HCT116 (cell line): ENCODE measurements around the gene ADARB2. TPM values are rescaled to one million over a fixed set of nuclear protein-coding genes. Genes with fewer than 3 reads are reported as not detected.

Source experiments
- ATAC-seq: fragments of 200-7000 bp; cut with Tn5 transposase; 2 replicates; pipeline ENCODE4 v1.9.1; 2020; ENCODE audit warnings: mild to moderate bottlenecking, moderate library complexity
- BruUV-seq: library from RNA; stranded (reverse); fragments of 400-500 nt; replicated peaks from 2 replicates; lab custom pipeline; 2021; lab: Mats Ljungman, UMichigan
- CTCF ChIA-PET: fragments of 300-600 bp; sonication (Branson Sonifier 250); formaldehyde crosslinking; loops from one replicate; lab custom pipeline; 2021; ENCODE audit warnings: antibody characterized with exemption; lab: Charles Lee
- POLR2A ChIA-PET: fragments of 300-600, 350-600 bp; sonication (Branson Sonifier 250); formaldehyde crosslinking; loops from one replicate; lab custom pipeline; 2021; ENCODE audit warnings: antibody characterized with exemption; lab: Charles Lee
- RAD21 ChIA-PET, 2 experiments: fragments of 300-600 bp; sonication (Branson Sonifier 250); formaldehyde crosslinking; loops; one replicate each; lab custom pipeline; 2023; ENCODE audit warnings: low total read pairs in 2 of 2; ENCODE audit not compliant: uncharacterized antibody in 2 of 2, unreplicated experiment in 2 of 2, low non-redundant PET in 1 of 2; lab: Charles Lee
- DNase-seq: peaks from one replicate; pipeline ENCODE4 v3.0.0-alpha.2; 2010; ENCODE audit warnings: low read depth, low spot score
- H2AFZ ChIP-seq: fragments of 200-600 bp; shearing (Covaris generic), sonication (generic); 2 replicates; pipeline ENCODE4 v1.6.1; 2017; ENCODE audit warnings: low read depth, mixed run types, mixed read lengths, antibody characterized with exemption, low read length; ENCODE audit not compliant: poor library complexity, severe bottlenecking
- H3K27ac ChIP-seq: 2 replicates; pipeline ENCODE4 v1.5.1; 2012; ENCODE audit warnings: low read depth, low read length
- H3K27me3 ChIP-seq: fragments of 200-600 bp; sonication (generic); 2 replicates; pipeline ENCODE4 v1.6.1; 2016; ENCODE audit warnings: mixed run types, low read length, mixed read lengths; ENCODE audit not compliant: insufficient read depth
- H3K36me3 ChIP-seq, 2 experiments: fragments of 200-500 bp in 1 of 2; fragments of 200-600 bp in 1 of 2; sonication (Bioruptor generic) in 1 of 2; sonication (generic) in 1 of 2; 2 replicates each; pipeline versions ENCODE4 v1.5.1 to v1.6.1; 2014 to 2016; ENCODE audit warnings: low read length in 2 of 2, inconsistent platforms in 1 of 2, mixed read lengths in 1 of 2, mixed run types in 1 of 2; ENCODE audit not compliant: insufficient read depth in 2 of 2, control insufficient read depth in 1 of 2
- H3K4me1 ChIP-seq, 2 experiments: fragments of 200-600 bp in 1 of 2; sonication (generic) in 1 of 2; 2 replicates each; pipeline versions ENCODE4 v1.5.1 to v1.6.1; 2012 to 2017; ENCODE audit warnings: low read length in 2 of 2, inconsistent platforms in 1 of 2, mild to moderate bottlenecking in 1 of 2, mixed read lengths in 1 of 2, mixed run types in 1 of 2, moderate library complexity in 1 of 2; ENCODE audit not compliant: insufficient read depth in 2 of 2, control insufficient read depth in 1 of 2
- H3K4me2 ChIP-seq: fragments of 200-600 bp; sonication (generic); 2 replicates; pipeline ENCODE4 v1.6.1; 2017; ENCODE audit warnings: mixed run types, low read length, mixed read lengths
- H3K4me3 ChIP-seq, 2 experiments: fragments of 200-600 bp in 1 of 2; sonication (generic) in 1 of 2; replicated peaks in 1 of 2; 2 replicates each; pipeline ENCODE4 v1.5.1; 2011 to 2016; ENCODE audit warnings: low read length in 2 of 2, control low read depth in 1 of 2, low read depth in 1 of 2, mild to moderate bottlenecking in 1 of 2, mixed read lengths in 1 of 2, mixed run types in 1 of 2
- H3K79me2 ChIP-seq: fragments of 200-600 bp; sonication (generic); 2 replicates; pipeline ENCODE4 v1.6.1; 2017; ENCODE audit warnings: mild to moderate bottlenecking, mixed run types, low read length, moderate library complexity, mixed read lengths; ENCODE audit not compliant: insufficient read depth
- H3K9ac ChIP-seq: fragments of 200-600 bp; sonication (generic); 2 replicates; pipeline ENCODE4 v1.6.1; 2016; ENCODE audit warnings: low read length, mixed read lengths
- H3K9me2 ChIP-seq: fragments of 200-600 bp; sonication (generic), shearing (Covaris generic); 2 replicates; pipeline ENCODE4 v1.6.1; 2017; ENCODE audit warnings: mixed run types, mild to moderate bottlenecking, moderate library complexity; ENCODE audit not compliant: insufficient read depth
- H3K9me3 ChIP-seq, 2 experiments: fragments of 200-500 bp in 1 of 2; fragments of 200-600 bp in 1 of 2; sonication (Bioruptor generic) in 1 of 2; sonication (generic) in 1 of 2; 2 replicates each; pipeline ENCODE4 v1.6.1; 2014 to 2017; ENCODE audit warnings: low read length in 2 of 2, mixed read lengths in 2 of 2, inconsistent platforms in 1 of 2, low read depth in 1 of 2, mild to moderate bottlenecking in 1 of 2, mixed run types in 1 of 2, moderate library complexity in 1 of 2; ENCODE audit not compliant: control insufficient read depth in 1 of 2, insufficient read depth in 1 of 2
- H4K20me1 ChIP-seq: fragments of 200-600 bp; sonication (generic), shearing (Covaris generic); 2 replicates; pipeline ENCODE4 v1.6.1; 2017; ENCODE audit warnings: mixed run types, mild to moderate bottlenecking, moderate library complexity; ENCODE audit not compliant: insufficient read depth
- CBX3 ChIP-seq: IDR thresholded peaks from 2 replicates; pipeline ENCODE4 v1.6.1; 2012; ENCODE audit warnings: low read depth
- CEBPB ChIP-seq: IDR thresholded peaks from 2 replicates; pipeline ENCODE4 v1.6.1; 2012; ENCODE audit warnings: low read depth
- EGR1 ChIP-seq: IDR thresholded peaks from 2 replicates; pipeline ENCODE4 v1.6.1; 2012; ENCODE audit warnings: low read depth
- ELF1 ChIP-seq: IDR thresholded peaks from 2 replicates; pipeline ENCODE4 v1.6.1; 2012; ENCODE audit warnings: low read depth, borderline replicate concordance
- EZH2 ChIP-seq: fragments of 200-600 bp; sonication (generic); IDR thresholded peaks from 2 replicates; pipeline ENCODE4 v1.6.1; 2017; ENCODE audit warnings: antibody characterized with exemption, mixed run types
- EZH2phosphoT487 ChIP-seq: fragments of 200-600 bp; IDR thresholded peaks from 2 replicates; pipeline ENCODE4 v1.6.1; 2018; ENCODE audit warnings: antibody characterized with exemption, borderline replicate concordance
- FOSL1 ChIP-seq: IDR thresholded peaks from 2 replicates; pipeline ENCODE4 v1.6.1; 2012; ENCODE audit warnings: low read depth
- JUND ChIP-seq: IDR thresholded peaks from 2 replicates; pipeline ENCODE4 v1.6.1; 2012
- POLR2A ChIP-seq: IDR thresholded peaks from 2 replicates; pipeline ENCODE4 v1.7.0; 2011; ENCODE audit warnings: borderline replicate concordance; ENCODE audit not compliant: insufficient read depth, insufficient read length; ENCODE audit errors: extremely low read depth
- SIN3A ChIP-seq: IDR thresholded peaks from 2 replicates; pipeline ENCODE4 v1.6.1; 2012; ENCODE audit warnings: low read depth
- SP1 ChIP-seq: IDR thresholded peaks from 2 replicates; pipeline ENCODE4 v1.6.1; 2012; ENCODE audit warnings: low read depth
- SRF ChIP-seq: IDR thresholded peaks from 2 replicates; pipeline ENCODE4 v1.6.1; 2012; ENCODE audit warnings: low read depth
- intact Hi-C: fragments of 100-400 bp; cut with micrococcal nuclease; formaldehyde crosslinking; loops from 2 replicates; pipeline ENCODE4 v1.10.0; 2022
- total RNA-seq: library from RNA; stranded (reverse); gene quantifications from one replicate; pipeline ENCODE4 v1.2.1, GENCODE V29; 2021; ENCODE audit not compliant: unreplicated experiment
- TF ChIP-seq, protein P1 (sequence below): IDR thresholded peaks from 2 replicates; pipeline ENCODE4 v1.6.1; 2011; ENCODE audit warnings: mild to moderate bottlenecking, low read length, moderate library complexity; ENCODE audit not compliant: insufficient replicate concordance; ENCODE audit errors: extremely low read depth
- TF ChIP-seq, protein P2 (sequence below): IDR thresholded peaks from 2 replicates; pipeline ENCODE4 v1.6.1; 2012
- TF ChIP-seq, protein P3 (sequence below), 3 experiments: fragments of 200-600 bp in 1 of 3; sonication (generic) in 1 of 3; IDR thresholded peaks in 2 of 3; conservative IDR thresholded peaks in 1 of 3; 2 replicates each; pipeline ENCODE4 v1.5.1; 2012 to 2017; ENCODE audit warnings: low read depth in 2 of 3, low read length in 2 of 3, antibody characterized with exemption in 1 of 3, borderline replicate concordance in 1 of 3, control low read depth in 1 of 3, mild to moderate bottlenecking in 1 of 3, mixed read lengths in 1 of 3, mixed run types in 1 of 3, moderate library complexity in 1 of 3; ENCODE audit not compliant: insufficient read depth in 1 of 3
- TF ChIP-seq, protein P4 (sequence below): IDR thresholded peaks from 2 replicates; pipeline ENCODE4 v1.6.1; 2012; ENCODE audit warnings: low read depth

Gene ADARB2
- total RNA-seq, 1 experiment from 2014 or later: not detected

DNA sequence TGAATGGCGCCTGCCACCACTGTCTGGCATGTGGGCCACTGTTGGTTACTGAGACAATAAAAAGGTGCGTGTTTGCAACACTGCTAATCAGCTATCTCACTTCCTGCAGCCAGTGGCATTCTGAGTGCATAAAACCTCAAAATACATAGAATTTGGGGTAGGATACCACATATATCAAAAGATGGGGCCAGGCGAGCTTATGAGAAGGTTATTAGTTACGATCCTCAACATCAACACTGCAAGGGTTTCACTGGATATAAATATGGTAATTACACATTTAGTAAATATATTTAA lies 480.9 kb downstream of the ADARB2 start (continued):
- no peak for TF ChIP-seq SRF
- no peak for TF ChIP-seq FOSL1
- TF ChIP-seq JUND: no peak
- no peak for TF ChIP-seq EGR1

DNA sequence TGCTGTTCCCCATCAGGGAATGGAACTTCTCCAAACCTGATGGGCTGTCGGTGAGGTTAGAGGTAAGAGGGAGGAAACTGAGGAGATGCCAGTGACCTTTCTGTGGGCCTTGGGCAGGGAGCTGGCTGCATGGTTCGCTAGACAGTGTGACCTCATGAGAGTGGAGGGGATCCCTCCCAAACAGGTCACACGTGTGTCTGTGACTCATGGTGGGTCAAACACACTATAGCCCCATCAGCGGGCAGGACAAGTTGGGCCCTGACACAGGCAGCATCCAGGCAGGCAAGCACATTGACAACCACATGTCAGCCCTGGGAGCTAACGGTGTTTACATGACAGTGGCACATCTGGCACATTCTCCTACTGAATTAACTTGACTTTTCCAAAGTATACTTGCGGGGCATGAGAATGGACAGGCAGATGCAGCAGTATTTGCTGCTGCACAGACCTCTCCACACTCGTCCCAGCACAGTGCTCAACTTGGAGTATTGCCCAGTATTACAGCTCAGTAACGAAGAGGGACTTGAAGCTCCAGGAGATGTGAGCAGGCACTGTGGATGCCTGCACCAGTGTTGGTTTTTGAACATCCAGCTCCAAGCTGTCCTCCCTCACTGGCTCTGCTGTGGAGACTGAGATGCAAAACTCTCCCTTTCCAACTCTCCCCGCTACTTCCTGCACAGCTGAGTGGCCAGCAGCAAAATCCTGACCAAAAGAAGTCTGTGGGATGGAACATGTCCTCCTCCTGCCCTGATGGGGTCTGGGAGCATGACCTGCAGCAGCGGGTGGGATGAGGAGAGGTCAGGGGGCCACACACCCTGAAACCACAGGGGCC lies 481.5 kb downstream of the ADARB2 start:
- CTCF ChIA-PET: no interaction called here
- no TSS peak for BruUV-seq

More for the DNA sequence above, 481.5 kb downstream of the ADARB2 start:
- Histone ChIP-seq H3K4me1 (no peaks in the 10 kb centered on the region), H3K36me3 (no peaks in the 10 kb centered on the region), H3K27me3 (peaks cover 48% of the 10 kb centered on the region), H3K9ac (no peak overlapping the region), H3K9me3 (no peaks in the 10 kb centered on the region), H3K79me2 (no peaks in the 10 kb centered on the region), H3K4me2 (no peak overlapping the region), H4K20me1 (no peaks in the 10 kb centered on the region), H2AFZ (no peak overlapping the region), H3K4me3 (no peak overlapping the region), H3K9me2 (no peaks in the 10 kb centered on the region), H3K27ac (no peak overlapping the region)
- DNase-seq: no peak
- ChIA-PET RAD21 (no interaction called here), POLR2A (no interaction called here)
- intact Hi-C loops: no loop called here
- ATAC-seq: no peak
- TF ChIP-seq EZH2phosphoT487 (no peak), FOSL1 (no peak), EZH2 (no peak), CEBPB (no peak), POLR2A (no peak), ELF1 (no peak), JUND (no peak), CBX3 (no peak), SIN3A (no peak), SP1 (no peak)
- TF ChIP-seq, protein P1, sequence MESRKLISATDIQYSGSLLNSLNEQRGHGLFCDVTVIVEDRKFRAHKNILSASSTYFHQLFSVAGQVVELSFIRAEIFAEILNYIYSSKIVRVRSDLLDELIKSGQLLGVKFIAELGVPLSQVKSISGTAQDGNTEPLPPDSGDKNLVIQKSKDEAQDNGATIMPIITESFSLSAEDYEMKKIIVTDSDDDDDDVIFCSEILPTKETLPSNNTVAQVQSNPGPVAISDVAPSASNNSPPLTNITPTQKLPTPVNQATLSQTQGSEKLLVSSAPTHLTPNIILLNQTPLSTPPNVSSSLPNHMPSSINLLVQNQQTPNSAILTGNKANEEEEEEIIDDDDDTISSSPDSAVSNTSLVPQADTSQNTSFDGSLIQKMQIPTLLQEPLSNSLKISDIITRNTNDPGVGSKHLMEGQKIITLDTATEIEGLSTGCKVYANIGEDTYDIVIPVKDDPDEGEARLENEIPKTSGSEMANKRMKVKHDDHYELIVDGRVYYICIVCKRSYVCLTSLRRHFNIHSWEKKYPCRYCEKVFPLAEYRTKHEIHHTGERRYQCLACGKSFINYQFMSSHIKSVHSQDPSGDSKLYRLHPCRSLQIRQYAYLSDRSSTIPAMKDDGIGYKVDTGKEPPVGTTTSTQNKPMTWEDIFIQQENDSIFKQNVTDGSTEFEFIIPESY: no peak
- TF ChIP-seq, protein P2, sequence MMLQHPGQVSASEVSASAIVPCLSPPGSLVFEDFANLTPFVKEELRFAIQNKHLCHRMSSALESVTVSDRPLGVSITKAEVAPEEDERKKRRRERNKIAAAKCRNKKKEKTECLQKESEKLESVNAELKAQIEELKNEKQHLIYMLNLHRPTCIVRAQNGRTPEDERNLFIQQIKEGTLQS: no peak
- TF ChIP-seq, protein P3, sequence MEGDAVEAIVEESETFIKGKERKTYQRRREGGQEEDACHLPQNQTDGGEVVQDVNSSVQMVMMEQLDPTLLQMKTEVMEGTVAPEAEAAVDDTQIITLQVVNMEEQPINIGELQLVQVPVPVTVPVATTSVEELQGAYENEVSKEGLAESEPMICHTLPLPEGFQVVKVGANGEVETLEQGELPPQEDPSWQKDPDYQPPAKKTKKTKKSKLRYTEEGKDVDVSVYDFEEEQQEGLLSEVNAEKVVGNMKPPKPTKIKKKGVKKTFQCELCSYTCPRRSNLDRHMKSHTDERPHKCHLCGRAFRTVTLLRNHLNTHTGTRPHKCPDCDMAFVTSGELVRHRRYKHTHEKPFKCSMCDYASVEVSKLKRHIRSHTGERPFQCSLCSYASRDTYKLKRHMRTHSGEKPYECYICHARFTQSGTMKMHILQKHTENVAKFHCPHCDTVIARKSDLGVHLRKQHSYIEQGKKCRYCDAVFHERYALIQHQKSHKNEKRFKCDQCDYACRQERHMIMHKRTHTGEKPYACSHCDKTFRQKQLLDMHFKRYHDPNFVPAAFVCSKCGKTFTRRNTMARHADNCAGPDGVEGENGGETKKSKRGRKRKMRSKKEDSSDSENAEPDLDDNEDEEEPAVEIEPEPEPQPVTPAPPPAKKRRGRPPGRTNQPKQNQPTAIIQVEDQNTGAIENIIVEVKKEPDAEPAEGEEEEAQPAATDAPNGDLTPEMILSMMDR (IDR thresholded peaks at IDR 0.05 in 2 of 3, conservative IDR thresholded peaks at IDR 0.05 in 1 of 3; ENCODE audit: borderline replicate concordance in 1 of 3, insufficient read depth in 1 of 3, low read depth in 2 of 3, low read length in 2 of 3): no peak
- TF ChIP-seq, protein P4, sequence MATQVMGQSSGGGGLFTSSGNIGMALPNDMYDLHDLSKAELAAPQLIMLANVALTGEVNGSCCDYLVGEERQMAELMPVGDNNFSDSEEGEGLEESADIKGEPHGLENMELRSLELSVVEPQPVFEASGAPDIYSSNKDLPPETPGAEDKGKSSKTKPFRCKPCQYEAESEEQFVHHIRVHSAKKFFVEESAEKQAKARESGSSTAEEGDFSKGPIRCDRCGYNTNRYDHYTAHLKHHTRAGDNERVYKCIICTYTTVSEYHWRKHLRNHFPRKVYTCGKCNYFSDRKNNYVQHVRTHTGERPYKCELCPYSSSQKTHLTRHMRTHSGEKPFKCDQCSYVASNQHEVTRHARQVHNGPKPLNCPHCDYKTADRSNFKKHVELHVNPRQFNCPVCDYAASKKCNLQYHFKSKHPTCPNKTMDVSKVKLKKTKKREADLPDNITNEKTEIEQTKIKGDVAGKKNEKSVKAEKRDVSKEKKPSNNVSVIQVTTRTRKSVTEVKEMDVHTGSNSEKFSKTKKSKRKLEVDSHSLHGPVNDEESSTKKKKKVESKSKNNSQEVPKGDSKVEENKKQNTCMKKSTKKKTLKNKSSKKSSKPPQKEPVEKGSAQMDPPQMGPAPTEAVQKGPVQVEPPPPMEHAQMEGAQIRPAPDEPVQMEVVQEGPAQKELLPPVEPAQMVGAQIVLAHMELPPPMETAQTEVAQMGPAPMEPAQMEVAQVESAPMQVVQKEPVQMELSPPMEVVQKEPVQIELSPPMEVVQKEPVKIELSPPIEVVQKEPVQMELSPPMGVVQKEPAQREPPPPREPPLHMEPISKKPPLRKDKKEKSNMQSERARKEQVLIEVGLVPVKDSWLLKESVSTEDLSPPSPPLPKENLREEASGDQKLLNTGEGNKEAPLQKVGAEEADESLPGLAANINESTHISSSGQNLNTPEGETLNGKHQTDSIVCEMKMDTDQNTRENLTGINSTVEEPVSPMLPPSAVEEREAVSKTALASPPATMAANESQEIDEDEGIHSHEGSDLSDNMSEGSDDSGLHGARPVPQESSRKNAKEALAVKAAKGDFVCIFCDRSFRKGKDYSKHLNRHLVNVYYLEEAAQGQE: no peak
